Activated CD8-positive, alpha-beta memory T cell treated with anti-CD3 and anti-CD28 coated beads, Interleukin-2, amount 10 ng/mL, durations not matched to agents 7 days and 5 days (primary cell): ENCODE data around the gene VWCE. TPM values are rescaled to one million over a fixed set of nuclear protein-coding genes. Genes with fewer than 3 reads are reported as not detected.
"Not testable (repeated sequence)": the region's sequence is repeated elsewhere in the genome, so short reads cannot be mapped to it uniquely, and the experiment has no call there.

Experiments used
- ATAC-seq: fragments of 150-1000 bp; cut with Tn5 transposase; one replicate; pipeline ENCODE4 v1.10.0; 2021; ENCODE audit warnings: moderate library complexity
- CTCF ChIA-PET: fragments of 350-600 bp; sonication (Branson Sonifier 250); formaldehyde crosslinking; loops from one replicate; lab custom pipeline; 2021; ENCODE audit warnings: antibody characterized with exemption; lab: Charles Lee
- DNase-seq: peaks from one replicate; pipeline ENCODE4 v3.0.0-alpha.2; 2020
- H3K27ac Mint-ChIP-seq: one replicate; pipeline ENCODE4 v1.8.0; 2021; ENCODE audit warnings: mild to moderate bottlenecking, mixed read lengths
- H3K27me3 Mint-ChIP-seq: one replicate; pipeline ENCODE4 v1.8.0; 2021; ENCODE audit warnings: mixed read lengths
- H3K36me3 Mint-ChIP-seq: one replicate; pipeline ENCODE4 v1.8.0; 2021; ENCODE audit warnings: mild to moderate bottlenecking, mixed read lengths
- H3K4me1 Mint-ChIP-seq: one replicate; pipeline ENCODE4 v1.8.0; 2021; ENCODE audit warnings: mixed read lengths
- H3K4me3 Mint-ChIP-seq: one replicate; pipeline ENCODE4 v1.8.0; 2021; ENCODE audit warnings: mild to moderate bottlenecking, moderate library complexity, mixed read lengths
- H3K9me3 Mint-ChIP-seq: one replicate; pipeline ENCODE4 v1.8.0; 2022; ENCODE audit warnings: low read depth, mixed read lengths
- total RNA-seq, 2 experiments: library from RNA; stranded (reverse); gene quantifications; one replicate each; pipeline ENCODE4 v1.2.3, GENCODE V29; 2021

VWCE gene
- total RNA-seq, 2 experiments from 2014 or later, result 3.8 to 3.9 TPM

DNA sequence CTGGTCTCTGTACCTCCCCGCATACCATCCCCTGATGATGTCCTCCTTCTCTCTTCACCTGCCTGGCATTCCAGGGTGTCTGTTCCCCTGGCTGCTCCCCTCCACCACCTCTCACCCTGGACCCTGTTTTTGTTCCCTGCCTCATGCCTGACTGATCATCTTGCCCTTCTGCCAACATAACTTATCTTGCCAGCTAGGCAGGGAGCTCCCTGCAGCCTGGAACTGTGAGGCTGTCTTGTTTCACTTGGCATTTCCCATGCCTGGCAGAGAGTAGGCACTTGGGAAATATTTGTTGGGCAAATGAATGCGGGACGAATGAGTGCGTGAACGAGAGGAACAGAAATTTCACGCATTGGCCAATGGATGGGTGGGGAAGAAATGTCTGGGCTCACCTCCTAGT lies 65.7 kb downstream of the VWCE start:
- H3K27ac Mint-ChIP-seq, CTCF ChIA-PET, DNase-seq, H3K4me1 Mint-ChIP-seq, H3K4me3 Mint-ChIP-seq, H3K36me3 Mint-ChIP-seq, ATAC-seq, H3K9me3 Mint-ChIP-seq, H3K27me3 Mint-ChIP-seq: not testable (repeated sequence)

DNA sequence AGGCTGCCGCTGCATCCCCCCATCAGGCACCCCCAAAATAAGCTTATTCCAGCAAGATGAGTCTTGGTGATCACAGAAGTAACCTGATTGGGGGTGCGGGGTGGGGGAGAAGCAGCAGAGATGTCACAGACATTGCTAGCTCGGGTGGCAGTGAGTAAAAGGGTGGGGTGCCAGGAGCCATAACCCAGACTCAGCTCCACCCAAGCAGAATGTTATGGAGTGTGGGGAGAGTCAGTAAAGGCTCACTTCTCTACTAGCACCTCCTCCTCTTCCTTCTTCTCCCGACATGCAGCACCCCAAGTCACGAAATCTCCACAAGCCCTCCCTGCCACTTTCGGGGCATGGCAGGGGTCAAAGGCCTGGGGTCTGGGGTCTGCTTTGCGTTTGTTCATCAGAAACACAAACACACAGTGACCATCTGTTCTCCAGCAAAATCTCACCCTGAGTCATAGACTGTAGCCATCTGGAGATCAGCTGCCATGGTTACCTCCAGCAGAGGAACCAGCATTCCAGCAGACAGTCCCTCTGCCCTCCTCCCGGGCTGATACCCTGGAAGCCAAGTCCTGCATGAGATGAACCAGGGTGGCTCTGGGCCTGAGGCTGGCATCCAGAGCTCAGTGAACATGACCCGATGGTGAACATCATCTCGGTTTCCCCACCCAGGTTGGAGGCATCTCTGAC lies 68.5 kb downstream of the VWCE start:
- CTCF ChIA-PET, ATAC-seq, H3K27me3 Mint-ChIP-seq, H3K4me1 Mint-ChIP-seq, DNase-seq, H3K36me3 Mint-ChIP-seq, H3K27ac Mint-ChIP-seq, H3K4me3 Mint-ChIP-seq, H3K9me3 Mint-ChIP-seq: not testable (repeated sequence)

DNA sequence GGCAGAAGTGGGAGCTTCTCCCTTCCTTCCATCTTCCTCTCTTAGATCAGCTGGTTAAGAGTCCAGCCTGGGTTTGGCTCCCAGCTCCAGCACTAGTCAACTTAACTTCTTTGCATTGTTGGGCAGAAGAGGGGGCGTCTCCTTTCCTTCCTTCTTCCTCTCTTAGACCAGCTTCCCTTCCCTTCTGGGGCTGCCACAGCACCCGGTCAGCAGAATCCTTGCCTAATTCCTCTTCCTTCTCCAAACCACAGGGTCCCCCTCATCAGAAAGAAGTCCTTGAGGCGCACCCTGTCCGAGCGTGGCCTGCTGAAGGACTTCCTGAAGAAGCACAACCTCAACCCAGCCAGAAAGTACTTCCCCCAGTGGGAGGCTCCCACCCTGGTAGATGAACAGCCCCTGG lies 72.4 kb downstream of the VWCE start:
- DNase-seq, H3K4me1 Mint-ChIP-seq, ATAC-seq, CTCF ChIA-PET, H3K27ac Mint-ChIP-seq, H3K27me3 Mint-ChIP-seq, H3K4me3 Mint-ChIP-seq, H3K36me3 Mint-ChIP-seq, H3K9me3 Mint-ChIP-seq: not testable (repeated sequence)

DNA sequence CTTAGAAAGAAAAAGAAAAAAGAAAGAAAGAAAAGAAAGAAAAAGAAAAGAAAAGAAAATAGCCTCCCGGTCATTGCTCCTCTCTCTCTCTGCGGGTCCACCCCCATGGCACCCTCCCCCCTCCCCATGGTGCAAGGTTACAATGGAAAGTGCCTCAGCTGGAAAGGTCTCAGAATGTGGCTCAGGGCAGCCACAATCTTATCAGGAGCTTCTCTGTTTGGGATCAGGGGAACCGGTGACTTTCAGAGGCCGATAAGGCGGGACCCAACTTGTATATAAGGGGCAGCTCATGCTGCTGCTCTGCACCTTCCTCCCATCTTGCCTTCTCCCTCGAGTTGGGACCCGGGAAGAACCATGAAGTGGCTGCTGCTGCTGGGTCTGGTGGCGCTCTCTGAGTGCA lies 73.1 kb downstream of the VWCE start, which contains the start of gene PGA4:
TSS of gene PGA4 (plus strand) at position 301 of the 400 bp plus-strand sequence. CDS start at position 355, 54 bp downstream.
- H3K36me3 Mint-ChIP-seq, H3K27me3 Mint-ChIP-seq, H3K4me1 Mint-ChIP-seq, DNase-seq, H3K27ac Mint-ChIP-seq, H3K4me3 Mint-ChIP-seq, H3K9me3 Mint-ChIP-seq, ATAC-seq, CTCF ChIA-PET: not testable (repeated sequence)

DNA sequence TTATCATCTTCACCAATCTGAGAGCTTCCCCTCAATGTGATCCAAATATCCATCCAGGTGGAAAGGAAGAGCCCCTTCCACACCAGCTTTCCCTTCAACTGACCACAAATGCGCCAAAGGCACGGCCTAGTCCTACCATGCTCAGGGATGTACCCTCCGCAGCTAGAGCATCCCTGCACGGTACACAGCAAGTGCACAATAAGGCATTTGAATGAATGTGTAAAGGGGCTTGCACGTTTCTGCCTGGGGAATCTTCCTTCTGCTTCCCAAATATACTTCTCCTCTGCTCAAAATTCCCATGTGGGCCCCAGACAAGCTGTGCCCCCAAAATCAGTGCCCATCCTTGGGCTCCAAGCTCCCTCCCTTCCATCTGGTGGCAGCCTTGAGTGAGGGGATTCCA lies 76.1 kb downstream of the VWCE start:
- CTCF ChIA-PET, DNase-seq, H3K4me1 Mint-ChIP-seq, H3K36me3 Mint-ChIP-seq, ATAC-seq, H3K27ac Mint-ChIP-seq, H3K27me3 Mint-ChIP-seq, H3K9me3 Mint-ChIP-seq, H3K4me3 Mint-ChIP-seq: not testable (repeated sequence)

DNA sequence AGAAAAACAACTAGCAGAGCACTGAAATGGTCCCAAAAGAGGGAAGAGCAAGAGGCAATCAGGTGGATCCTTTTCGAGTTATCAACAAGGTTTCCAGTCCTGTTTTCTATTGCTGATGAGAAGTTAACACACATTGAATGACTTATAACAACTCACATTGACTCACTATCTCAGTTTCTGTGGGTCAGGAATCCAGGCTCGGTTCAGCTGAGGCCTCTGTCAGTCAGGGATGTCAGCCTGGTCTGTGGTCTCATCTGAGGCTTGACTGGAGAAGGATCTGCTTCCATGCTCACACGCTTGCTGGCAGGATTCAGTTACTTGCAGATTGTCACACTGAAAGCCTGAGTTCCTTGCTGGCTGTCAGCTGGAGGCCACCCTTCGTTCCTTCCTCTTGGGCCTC lies 76.8 kb downstream of the VWCE start:
- CTCF ChIA-PET, H3K27ac Mint-ChIP-seq, H3K27me3 Mint-ChIP-seq, H3K36me3 Mint-ChIP-seq, H3K9me3 Mint-ChIP-seq, DNase-seq, ATAC-seq, H3K4me3 Mint-ChIP-seq, H3K4me1 Mint-ChIP-seq: not testable (repeated sequence)

DNA sequence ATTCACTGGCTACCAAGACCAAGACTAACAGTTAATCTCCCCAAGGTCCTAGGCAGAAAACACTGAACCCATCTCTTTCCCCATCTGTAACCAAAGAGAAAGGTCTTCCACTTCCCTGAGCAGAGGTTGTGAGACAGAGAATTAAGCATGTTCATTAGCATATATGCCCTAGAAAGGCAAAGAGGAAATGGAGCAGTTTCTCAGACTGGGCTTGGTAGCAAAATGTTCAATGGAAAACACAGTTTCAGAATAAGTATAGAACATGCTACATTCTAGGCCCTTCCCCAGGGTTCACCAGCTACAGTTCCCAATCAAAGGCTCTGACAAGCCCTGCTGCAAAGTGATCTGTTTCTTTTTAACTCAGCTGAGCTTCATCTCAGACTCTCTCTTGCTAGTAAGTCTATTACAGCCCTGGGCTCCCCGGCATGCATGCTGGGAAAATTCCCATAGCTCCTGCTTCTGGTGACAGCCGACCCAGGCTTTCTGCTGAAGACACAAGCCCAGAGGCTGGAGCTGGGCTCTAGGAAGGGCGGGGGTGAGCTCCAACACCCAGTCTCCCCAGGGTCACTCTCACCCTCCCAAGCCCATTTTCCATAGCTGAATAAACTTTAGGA lies 81.3 kb downstream of the VWCE start:
- ATAC-seq, DNase-seq, H3K27me3 Mint-ChIP-seq, CTCF ChIA-PET, H3K27ac Mint-ChIP-seq, H3K4me1 Mint-ChIP-seq, H3K36me3 Mint-ChIP-seq, H3K4me3 Mint-ChIP-seq, H3K9me3 Mint-ChIP-seq: not testable (repeated sequence)

DNA sequence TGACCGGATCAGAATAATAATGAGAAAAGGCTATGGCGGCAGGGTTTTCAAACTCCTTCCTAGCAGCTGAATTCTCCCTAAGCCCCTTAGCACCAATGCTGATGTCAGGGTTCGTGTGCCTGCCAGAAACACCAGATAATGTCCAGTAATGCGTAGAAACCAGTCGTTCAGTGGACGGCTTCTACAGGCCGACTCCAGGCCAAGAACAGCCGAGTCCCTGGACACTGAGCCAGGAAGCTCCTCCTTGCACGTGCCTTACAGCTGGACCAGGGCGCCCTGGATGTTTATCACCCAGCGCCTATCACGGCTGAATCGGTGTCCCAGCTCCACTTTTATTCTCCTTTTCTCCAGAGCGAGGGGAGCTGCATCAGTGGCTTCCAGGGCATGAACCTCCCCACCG lies 82.9 kb downstream of the VWCE start:
- H3K36me3 Mint-ChIP-seq, H3K4me1 Mint-ChIP-seq, DNase-seq, H3K9me3 Mint-ChIP-seq, H3K27ac Mint-ChIP-seq, H3K27me3 Mint-ChIP-seq, H3K4me3 Mint-ChIP-seq, CTCF ChIA-PET, ATAC-seq: not testable (repeated sequence)

DNA sequence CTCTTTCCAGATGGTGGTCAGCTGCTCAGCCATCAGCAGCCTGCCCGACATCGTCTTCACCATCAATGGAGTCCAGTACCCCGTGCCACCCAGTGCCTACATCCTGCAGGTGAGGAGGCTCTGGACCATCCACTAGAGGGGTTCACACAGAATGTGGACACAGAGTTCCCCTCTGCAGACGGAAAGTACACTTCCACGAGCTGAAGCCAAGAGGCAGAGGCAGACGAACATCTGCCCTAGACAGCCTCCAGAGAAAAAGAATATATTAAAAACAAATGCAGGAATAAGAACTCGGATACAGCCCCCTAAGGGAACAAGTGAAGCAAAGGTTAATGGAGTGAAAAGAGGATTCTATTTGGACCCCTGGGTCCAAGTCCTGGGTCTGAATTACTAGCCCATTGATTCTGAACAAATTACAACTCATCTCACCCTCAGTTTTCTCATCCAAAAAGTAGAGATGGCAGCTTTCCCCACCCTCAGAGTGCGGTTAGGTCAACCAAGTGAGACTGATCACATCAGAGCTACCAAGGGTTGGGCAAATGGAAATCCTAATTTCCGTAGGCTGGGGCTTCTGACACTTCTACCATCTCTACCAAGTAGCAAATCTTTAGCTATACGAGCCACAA lies 83.7 kb downstream of the VWCE start:
- DNase-seq, H3K27ac Mint-ChIP-seq, ATAC-seq, H3K27me3 Mint-ChIP-seq, H3K4me3 Mint-ChIP-seq, H3K9me3 Mint-ChIP-seq, H3K4me1 Mint-ChIP-seq, H3K36me3 Mint-ChIP-seq, CTCF ChIA-PET: not testable (repeated sequence)

DNA sequence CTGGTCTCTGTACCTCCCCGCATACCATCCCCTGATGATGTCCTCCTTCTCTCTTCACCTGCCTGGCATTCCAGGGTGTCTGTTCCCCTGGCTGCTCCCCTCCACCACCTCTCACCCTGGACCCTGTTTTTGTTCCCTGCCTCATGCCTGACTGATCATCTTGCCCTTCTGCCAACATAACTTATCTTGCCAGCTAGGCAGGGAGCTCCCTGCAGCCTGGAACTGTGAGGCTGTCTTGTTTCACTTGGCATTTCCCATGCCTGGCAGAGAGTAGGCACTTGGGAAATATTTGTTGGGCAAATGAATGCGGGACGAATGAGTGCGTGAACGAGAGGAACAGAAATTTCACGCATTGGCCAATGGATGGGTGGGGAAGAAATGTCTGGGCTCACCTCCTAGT lies 84.5 kb downstream of the VWCE start:
- CTCF ChIA-PET, H3K36me3 Mint-ChIP-seq, H3K9me3 Mint-ChIP-seq, H3K27ac Mint-ChIP-seq, ATAC-seq, DNase-seq, H3K4me3 Mint-ChIP-seq, H3K27me3 Mint-ChIP-seq, H3K4me1 Mint-ChIP-seq: not testable (repeated sequence)

Other genes with a start within 250 kb of the VWCE start
- gene CD5, start 192.8 kb downstream of the VWCE start, total RNA-seq, result 100 to 1,000 TPM; 134 to 152 TPM
- gene VPS37C, start 133.9 kb downstream of the VWCE start, total RNA-seq, result 1 to 10 TPM; 5.4 to 5.6 TPM
- gene PGA3, start 91.8 kb downstream of the VWCE start, total RNA-seq, result not detected
- gene PGA4, start 73.0 kb downstream of the VWCE start, total RNA-seq, result not detected
- not detected for gene PGA5, start 54.1 kb downstream of the VWCE start, total RNA-seq
- gene DDB1, start 37.8 kb upstream of the VWCE start, total RNA-seq, result 100 to 1,000 TPM; 189 to 258 TPM
- 10 to 100 TPM; 36.9 to 42.3 TPM for gene TKFC, start 37.9 kb upstream of the VWCE start, total RNA-seq
- gene CYB561A3, start 66.6 kb upstream of the VWCE start, total RNA-seq, result 10 to 100 TPM; 43.9 to 51.2 TPM
- gene TMEM138, start 67.1 kb upstream of the VWCE start, total RNA-seq, result 10 to 100 TPM; 48.3 to 60.6 TPM
- gene TMEM216, start 97.3 kb upstream of the VWCE start, total RNA-seq, result 10 to 100 TPM in 1 of 2 experiments, 1 to 10 TPM in 1; 7.8 to 15.3 TPM
- gene CPSF7, start 134.7 kb upstream of the VWCE start, total RNA-seq, result 100 to 1,000 TPM; 103 to 118 TPM
- gene SDHAF2, start 134.8 kb upstream of the VWCE start, total RNA-seq, result 10 to 100 TPM; 37.6 to 57.6 TPM
- gene LRRC10B, start 213.4 kb upstream of the VWCE start, total RNA-seq, result under 1 TPM in 1 of 2 experiments, not detected in 1; 0.09 TPM